Stimulated activated CD4-positive, alpha-beta T cell treated with anti-CD3 and anti-CD28 coated beads, Interleukin-4, amount 100 ng/mL, for 24 hours (primary cell): Measurements from ENCODE around the gene PDZRN3.

Experiments used
- DNase-seq: peaks from one replicate; pipeline ENCODE4 v3.0.0-alpha.2; 2020

Gene PDZRN3

DNA sequence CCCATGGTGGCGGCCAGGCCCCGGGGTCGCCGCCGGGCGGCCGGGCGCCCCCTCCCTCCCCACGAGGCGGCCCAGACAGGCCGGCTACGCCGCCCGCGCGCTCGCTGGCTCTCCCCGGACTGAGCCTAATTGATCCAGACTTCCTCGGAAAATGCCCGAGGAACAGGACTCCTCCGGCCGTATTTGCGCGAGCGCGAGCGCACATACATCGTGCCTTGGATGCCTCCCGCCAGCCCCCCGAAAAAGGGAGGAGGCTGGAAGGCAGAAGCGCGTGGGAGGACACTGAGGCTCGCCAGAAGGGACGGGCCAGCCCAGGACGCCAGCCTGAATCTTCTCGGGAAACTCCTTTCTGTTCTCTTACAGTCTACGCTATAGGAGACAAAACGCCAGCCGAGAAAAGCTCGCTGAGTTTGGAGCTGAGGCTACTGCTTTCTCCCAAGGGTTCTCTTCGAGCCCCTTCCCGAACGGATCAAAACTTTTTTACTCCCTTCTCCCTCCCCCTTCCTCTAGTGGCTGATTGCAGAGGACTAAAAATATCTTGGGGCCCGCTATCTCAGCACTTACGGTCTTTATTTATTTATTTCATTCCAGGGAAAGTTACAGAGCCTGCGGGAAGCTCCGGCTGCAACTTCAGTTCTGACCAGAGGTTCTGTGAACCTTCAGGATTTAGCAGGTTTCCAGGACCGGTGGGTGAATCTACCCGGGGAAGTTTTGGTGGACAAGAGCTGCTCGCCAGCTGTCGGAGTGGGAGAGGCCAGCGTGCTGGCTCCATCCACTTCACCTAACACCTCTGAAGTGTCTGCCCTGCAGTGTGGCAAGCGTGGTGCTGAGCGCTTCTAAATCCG is at the start of gene PDZRN3:
Gene PDZRN3 (minus strand): TSS at position 121 of the 845 bp plus-strand sequence.
- DNase-seq = no peak

DNA sequence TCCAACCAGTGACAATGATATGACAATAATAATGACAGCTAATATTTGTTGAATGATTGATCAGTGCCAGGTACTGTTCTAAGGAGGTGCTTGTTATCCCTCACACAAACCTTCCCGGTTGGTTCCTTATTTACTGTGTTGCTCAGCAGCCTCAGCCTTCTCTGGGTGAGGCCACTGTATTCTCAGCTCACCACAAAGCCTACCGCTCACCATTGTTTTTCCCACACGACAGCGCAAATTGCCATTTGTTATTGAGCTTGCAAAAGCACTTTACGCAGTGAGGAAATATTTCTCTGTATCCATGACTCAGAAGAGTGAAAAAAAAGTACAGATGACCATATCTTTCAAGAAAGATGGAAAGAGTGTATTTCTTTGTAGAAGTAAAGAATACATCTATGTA is 49.5 kb upstream of the PDZRN3 start:
- DNase-seq = no peak

DNA sequence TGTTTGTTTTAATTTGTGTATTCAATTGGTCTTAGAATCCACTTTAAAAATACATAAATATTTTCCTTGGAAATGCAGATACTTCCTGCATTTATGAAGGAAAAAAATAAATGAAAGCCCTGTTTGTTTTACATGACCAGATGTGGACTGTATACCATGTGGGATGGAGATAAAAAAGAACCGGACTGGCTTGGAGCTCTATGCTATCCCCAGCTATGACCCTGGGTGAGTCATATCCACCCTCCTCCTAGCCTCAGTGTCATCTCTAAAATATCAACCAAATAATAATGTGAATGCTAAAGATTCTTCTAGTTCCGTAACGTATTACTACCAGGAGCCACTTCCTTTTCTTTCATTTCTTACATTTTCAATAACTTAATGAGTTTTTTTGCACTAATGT is 44.5 kb upstream of the PDZRN3 start:
- no peak for DNase-seq

- no peak for DNase-seq
Observed at GRCh38 chr3:73668391-73668790, 43.6 kb upstream of the PDZRN3 start.

DNA sequence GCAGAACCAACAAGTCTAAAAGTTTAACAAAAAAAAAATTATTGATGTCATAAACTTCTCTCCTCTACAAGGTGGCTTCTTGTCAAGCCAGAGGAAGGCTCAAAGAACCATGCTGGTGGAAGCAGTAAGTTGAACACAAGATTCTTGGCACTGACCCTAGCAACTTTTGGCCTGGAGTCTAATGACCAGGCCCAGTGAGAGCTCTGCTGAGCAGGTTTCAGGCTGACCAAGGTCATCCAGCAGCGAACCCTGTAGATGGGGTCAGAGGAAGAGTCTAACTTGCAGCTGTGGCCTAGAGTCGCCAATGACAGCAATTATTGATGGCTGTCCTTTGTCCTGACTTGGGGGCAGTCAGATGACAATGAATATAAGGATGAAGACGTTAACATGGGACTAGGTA is 43.1 kb upstream of the PDZRN3 start:
- no peak for DNase-seq

DNA sequence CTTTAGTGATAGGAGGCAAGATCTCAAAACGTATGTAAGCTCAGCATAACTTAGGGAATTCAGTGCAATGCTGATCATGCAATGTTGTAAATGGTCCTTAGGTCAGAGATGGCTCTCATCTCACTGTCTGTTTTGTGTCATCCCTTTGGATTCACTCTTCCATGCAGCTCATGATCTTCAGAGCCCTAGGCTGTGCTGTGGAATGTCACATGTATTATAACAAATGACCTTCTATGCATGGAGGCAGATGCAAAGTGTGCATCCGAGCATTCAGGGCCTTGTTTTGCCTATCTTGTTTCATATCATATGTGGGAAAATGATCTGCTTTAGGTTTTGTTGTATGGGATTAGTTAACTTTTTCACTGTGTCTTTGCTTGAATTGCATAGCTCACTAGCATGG is 40.5 kb upstream of the PDZRN3 start:
- no peak for DNase-seq

DNA sequence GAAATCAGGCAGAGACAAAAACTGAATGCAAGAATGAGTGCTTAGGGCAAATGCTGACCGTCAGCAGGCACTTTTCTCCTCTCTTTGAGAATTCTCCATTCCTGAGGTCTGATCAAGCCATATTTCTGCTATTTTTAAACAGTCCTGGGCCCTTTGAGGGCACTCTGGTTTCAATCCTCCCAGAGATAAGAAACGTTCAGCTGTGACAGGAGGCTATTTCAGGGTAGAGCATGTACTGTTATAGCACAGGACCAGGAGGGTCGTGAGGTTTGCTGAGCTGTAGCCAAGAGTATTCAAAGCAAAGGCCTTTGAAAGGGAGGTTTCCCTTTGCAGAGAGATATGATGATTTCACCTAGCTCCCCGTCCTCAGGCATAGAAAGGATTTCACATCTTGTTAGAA is 39.6 kb upstream of the PDZRN3 start:
- DNase-seq = no peak

GRCh38 chr3:73663495-73663894 is 38.8 kb upstream of the PDZRN3 start:
- DNase-seq = no peak

- no peak for DNase-seq
Observed at GRCh38 chr3:73661265-73661664, 36.5 kb upstream of the PDZRN3 start.

DNA sequence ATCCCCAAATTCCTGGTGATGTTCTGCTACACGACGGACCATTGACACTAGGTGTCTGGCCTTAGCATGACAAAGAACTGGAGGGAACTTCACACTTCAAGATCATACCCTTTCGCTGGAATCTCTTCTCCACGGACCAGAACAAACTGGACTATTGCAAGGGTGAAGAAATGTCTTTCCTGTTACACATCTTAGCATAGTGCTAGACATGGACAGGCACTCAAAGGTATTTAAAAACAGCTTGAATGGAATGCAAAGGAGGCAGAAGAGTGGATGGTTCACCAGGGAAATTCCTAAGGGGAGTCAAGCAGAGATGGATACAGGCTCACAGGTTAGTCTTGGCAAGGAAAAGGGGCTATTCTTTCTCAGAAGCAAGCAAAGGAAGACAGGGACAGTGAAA is 33.5 kb upstream of the PDZRN3 start:
- DNase-seq = no peak

- DNase-seq = no peak
Observed at GRCh38 chr3:73657186-73657585, 32.4 kb upstream of the PDZRN3 start.

DNA sequence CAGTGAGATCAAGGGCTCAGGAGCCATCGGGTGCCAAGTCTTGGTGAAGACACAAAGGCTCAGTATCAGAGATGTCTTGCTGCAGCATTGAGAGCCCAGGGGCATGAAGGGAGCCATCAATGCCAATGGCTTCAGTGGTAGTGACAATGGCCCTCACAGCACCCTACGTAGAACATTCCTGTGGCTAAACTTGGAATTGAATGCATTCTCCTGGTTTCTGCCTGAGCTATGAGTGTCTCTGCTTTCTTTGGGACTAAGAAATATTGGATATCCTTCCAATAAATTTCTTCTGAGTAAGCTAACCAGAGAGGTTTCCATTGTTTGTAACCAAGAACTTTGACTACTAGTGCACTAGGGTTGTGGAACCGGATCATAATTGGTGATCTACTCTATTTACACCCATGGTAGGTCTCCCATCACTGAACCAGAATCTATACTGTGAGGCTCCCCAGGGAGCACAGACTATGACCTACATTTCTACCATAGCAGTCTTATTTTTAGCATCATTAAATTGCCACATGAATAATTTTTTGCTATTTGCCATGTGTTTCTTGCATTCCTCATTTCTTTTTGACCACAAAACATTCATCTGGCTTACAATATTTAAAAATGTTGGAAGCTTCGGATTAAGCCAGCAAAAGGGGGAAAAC is 31.6 kb upstream of the PDZRN3 start:
- no peak for DNase-seq

- DNase-seq = no peak
Observed at GRCh38 chr3:73655197-73655596, 30.5 kb upstream of the PDZRN3 start.

DNA sequence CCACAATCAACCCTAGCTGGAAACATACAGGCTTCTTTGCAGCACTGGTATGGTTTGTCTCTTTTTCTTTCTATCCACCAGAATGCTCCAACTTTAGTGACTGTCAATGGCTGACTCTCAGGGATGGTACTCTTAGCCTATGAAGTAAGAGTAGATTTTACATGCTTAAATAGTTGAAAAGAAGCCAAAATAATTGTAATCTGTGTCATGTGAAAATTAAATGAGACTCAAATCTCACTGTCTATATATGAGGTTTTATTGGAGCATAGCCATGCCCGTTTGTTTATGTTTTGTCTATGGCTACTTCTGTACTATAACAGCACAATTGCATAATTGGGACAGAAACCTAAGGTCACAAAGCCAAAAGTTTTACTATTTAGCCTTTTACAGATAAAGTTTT is 29.1 kb upstream of the PDZRN3 start:
- DNase-seq = no peak

DNA sequence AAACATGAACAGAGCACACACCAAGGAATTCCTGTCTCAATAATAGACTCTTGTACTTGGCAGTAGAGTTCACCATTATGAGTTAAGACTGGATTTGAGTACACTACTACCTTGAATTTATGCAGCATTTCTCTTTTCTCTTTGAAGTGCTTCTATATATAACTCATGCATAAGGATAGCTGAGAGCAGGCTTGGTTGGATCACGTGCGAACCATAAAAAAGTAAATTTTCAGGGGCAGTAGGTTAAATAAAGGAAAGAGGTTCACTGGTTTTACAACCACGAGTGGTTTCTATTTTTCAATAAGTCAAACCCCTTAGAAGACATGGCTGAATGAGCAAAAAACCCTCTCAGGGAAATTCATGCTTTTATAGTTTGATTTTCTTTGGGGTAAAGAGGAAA is 28.6 kb upstream of the PDZRN3 start:
- DNase-seq = no peak

DNA sequence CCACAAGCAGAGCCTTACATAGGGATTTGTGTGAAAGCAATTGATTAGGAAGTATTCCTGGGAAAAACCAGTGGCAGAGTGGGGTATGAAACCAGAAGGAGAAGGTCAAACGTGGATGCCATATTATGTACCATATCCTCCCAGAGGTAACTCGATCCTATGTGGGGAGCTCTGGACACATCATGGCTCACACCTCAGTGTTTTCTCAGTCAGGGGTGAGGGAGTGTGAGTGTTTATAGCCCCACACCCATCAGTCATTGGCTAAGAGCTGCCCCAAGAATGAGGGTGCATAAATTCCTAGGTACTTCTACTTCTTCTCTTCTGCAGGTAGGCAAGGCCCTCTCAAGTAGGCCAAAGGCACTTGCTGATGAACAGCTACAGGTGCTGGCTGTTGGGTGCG is 28.2 kb upstream of the PDZRN3 start:
- no peak for DNase-seq

GRCh38 chr3:73637042-73637441 is 12.3 kb upstream of the PDZRN3 start:
- DNase-seq = no peak

GRCh38 chr3:73635254-73635653 is 10.5 kb upstream of the PDZRN3 start:
- no peak for DNase-seq

- DNase-seq = no peak
Observed at GRCh38 chr3:73633916-73634344, 9.2 kb upstream of the PDZRN3 start.

DNA sequence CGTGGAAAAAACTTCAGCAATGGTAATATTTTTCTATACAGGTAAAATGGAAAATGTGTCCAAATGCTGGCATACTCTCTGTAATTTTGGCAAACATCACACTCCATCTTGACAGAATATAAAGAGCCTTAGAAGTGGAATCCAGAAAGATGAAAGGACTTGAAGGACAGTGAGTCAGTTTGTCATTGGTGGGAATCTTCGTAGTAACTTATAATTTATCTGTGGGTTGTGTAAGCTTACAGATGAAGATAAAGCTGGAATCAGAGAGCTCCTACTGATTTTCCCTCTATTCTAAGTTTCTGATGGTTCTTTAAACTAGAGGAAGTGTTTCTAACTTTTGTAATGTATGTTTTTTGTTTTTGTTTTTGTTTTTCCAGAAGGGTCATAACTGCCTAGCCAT is 8.7 kb upstream of the PDZRN3 start:
- no peak for DNase-seq

DNA sequence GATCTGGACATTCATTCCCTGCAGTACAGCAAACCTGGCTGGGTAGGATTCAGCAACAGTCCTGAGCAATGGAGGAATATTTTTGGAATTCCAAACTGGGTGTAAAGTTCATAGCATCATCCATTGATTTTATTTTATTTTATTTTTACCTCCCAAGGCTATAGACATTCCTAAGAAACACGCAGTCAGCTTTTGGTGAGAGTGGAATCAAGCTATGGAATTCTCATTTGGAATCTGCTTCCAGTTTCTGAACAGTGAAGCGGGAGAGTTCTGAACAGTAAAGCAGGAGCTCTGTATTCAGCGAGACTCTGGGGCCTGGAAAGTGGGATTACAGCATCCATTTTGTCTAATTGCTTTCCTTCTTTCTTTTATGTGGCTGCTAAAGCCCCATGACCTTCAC is 1.4 kb upstream of the PDZRN3 start:
- no peak for DNase-seq

- no peak for DNase-seq
Observed at GRCh38 chr3:73624017-73624820, 522 bp downstream of the PDZRN3 start.

DNA sequence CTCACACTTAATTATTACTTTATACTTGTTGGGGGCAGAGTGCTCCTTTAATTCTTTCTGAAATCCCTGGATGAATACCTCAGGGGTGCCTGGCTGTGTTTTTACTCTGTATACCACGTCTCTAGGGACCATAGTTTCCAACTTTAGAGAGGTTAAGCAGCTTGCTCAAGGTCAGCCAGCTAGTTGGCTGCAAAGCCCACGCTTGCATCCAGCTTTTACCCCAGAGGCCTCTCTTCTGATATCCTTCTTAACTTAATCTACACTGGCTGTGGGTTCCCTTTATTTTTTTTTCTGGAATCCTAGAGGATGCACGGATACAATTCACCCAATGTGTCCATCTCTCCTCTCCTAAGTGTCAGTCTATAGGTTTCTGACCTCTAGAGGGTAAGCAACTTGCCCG is 1.4 kb downstream of the PDZRN3 start:
- no peak for DNase-seq
